ENCODE data around the gene FOSL1.
A peak's percentile ranks its signal among the peaks of the same experiment; 100 is the strongest.

FOSL1 gene

GRCh38 chr11:65863889-65864705 is 36.1 kb downstream of the FOSL1 start:
- DNase-seq (ENCODE audit: low read depth in 2 of 2): no peak

- no peak for DNase-seq (ENCODE audit: low read depth in 2 of 2)
Observed at GRCh38 chr11:65862941-65863888, 37.0 kb downstream of the FOSL1 start.

DNA sequence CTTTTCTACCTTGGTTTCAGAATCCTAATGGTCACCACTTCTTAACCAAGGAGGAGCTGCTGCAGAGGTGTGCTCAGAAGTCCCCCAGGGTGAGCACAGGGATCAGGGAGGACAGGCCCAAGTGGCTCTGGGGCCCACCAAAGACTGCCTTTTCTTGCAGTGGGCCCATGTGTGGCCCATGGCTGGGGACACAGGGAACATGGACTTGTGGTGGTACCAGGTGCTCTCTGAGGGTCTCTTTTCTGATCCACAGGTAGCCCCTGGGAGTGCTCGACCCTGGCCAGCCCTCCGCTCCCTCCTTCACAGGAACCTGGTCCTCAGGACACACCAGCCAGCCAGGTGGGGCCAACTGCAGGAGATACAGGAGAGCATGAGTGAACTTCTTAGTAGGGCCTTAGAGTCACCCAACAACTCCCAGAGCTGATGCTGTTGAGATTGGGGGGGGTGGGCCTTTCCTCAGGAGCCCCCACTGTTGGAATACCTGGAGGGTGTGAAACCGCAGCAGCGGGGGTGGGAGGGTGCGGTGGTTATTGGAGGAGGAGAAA is 37.9 kb downstream of the FOSL1 start:
- no peak for DNase-seq (ENCODE audit: low read depth in 2 of 2)

- no peak for DNase-seq (ENCODE audit: low read depth in 2 of 2)
Observed at GRCh38 chr11:65861533-65862183, 38.5 kb downstream of the FOSL1 start.

DNA sequence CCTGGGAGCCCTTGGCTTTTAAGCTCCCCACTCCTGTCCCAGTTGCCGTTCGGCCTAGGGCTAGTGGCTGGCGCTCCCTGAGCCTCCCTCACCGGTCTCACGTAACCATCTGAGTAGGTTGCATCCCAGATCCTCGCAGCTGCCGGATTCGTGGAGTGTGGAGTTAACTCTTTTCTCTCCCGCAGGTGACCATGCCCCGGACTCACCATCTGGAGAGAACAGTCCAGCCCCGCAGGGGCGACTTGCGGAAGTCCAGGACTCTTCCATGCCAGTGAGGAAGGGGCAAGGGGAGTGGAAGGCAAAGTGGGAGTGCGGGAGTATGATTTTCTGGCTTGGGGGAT is 39.1 kb downstream of the FOSL1 start:
- no peak for DNase-seq (ENCODE audit: low read depth in 2 of 2)

DNA sequence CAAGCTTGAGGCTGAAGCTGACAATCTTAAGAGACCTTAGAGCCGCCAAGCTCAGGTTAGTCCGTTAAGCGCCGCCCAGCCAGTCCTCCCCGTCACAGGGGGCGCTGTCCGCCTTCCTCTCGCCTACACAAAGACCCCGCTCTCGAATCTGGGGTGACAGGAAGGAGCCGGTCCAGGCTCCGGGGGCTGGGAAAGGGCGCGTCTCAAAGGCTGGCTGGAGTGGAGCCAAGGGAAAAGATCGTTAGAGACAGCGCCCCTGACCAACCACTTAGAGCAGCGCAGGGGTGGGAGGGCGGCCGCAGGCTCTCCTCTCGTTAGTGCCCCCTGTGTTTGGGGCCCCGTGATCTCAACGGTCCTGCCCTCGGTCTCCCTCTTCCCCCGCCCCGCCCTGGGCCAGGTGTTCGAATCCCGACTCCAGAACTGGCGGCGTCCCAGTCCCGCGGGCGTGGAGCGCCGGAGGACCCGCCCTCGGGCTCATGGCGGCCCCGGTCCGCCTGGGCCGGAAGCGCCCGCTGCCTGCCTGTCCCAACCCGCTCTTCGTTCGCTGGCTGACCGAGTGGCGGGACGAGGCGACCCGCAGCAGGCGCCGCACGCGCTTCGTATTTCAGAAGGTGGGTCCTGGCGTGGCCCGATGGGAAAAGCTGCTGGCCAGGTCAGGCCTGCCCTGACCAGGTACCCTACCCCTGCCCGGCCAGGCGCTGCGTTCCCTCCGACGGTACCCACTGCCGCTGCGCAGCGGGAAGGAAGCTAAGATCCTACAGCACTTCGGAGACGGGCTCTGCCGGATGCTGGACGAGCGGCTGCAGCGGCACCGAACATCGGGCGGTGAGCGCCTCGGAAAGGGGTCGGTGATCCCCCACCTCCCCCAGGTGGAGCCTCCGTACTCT is 39.7 kb downstream of the FOSL1 start, which contains the start of gene MUS81:
MUS81 (plus strand) TSS at position 156 of the 887 bp plus-strand sequence; CDS start at position 477, 321 bp downstream.
- DNase-seq (ENCODE audit: low read depth in 2 of 2): peak; percentile 91 to 96

- DNase-seq (ENCODE audit: low read depth in 2 of 2): no peak
Observed at GRCh38 chr11:65859812-65860277, 40.3 kb downstream of the FOSL1 start.

GRCh38 chr11:65859095-65859811 is 40.9 kb downstream of the FOSL1 start:
- peak; percentile 99 for DNase-seq (ENCODE audit: low read depth in 2 of 2)

GRCh38 chr11:65858681-65859087 is 41.5 kb downstream of the FOSL1 start:
- no peak for DNase-seq (ENCODE audit: low read depth in 2 of 2)

DNA sequence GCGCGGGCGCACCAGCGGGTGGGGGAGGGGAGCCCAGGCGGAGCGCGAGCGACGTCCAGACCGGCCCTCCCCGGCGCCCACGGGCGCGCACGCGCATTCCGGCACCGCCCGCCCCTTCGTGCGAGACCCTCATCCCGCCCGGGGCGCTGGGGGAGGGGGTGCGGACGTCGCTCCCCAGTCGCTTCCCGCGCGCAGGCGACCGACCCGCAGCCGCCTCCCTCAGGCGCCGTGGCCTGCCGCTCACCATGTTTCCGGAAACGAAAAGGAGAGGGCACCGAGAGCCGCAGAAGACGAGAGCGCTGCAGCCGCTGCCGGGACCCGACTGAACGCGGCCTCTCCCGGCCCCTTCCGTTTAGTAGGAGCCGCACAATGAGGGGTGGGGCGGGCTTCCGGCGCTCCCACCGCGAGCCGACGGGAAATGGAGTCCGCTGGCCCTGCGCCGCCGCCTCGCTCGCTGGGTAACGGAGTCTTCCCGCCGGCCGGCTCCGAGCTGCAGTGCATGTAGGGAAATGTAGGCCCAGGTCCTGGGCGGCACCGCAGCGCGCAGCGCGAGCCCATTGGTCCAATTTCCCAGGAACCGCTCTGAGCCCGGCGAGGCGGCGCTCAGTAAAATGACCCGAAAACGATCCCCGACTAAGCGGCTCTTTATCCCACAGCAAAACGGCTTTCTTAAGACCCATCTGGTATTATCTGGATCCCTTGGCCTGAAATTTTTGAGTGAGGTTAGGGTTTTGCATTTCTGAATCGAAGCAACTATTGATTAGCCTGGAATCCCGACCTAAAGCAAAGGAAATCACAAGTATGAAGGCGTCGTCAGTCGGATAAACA is 42.1 kb downstream of the FOSL1 start, which contains the start of gene CFL1:
CFL1 (minus strand) TSS at position 328 of the 828 bp plus-strand sequence; CDS start at position 247, 81 bp downstream.
- DNase-seq (ENCODE audit: low read depth in 2 of 2): peak; percentile 96 to 97

- DNase-seq (ENCODE audit: low read depth in 2 of 2): no peak
Observed at GRCh38 chr11:65857500-65857852, 42.7 kb downstream of the FOSL1 start.

GRCh38 chr11:65856689-65857499 is 43.3 kb downstream of the FOSL1 start:
- DNase-seq (ENCODE audit: low read depth in 2 of 2): peak; percentile 76 to 79

- no peak for DNase-seq (ENCODE audit: low read depth in 2 of 2)
Observed at GRCh38 chr11:65855927-65856363, 44.2 kb downstream of the FOSL1 start.

GRCh38 chr11:65854852-65855837 is 45.0 kb downstream of the FOSL1 start:
- DNase-seq (ENCODE audit: low read depth in 2 of 2): no peak

- no peak for DNase-seq (ENCODE audit: low read depth in 2 of 2)
Observed at GRCh38 chr11:65854161-65854592, 46.0 kb downstream of the FOSL1 start.

GRCh38 chr11:65853246-65853979 is 46.8 kb downstream of the FOSL1 start:
- no peak for DNase-seq (ENCODE audit: low read depth in 2 of 2)
